AG04450 (cell line): ENCODE data around the gene KLHL30. TPM values are rescaled to one million over a fixed set of nuclear protein-coding genes. Genes with fewer than 3 reads are reported as not detected.

Experiments used
- CTCF ChIA-PET: fragments of 300-600, 350-600 bp; formaldehyde crosslinking; extraction: SDS; loops from one replicate; lab custom pipeline; 2022; ENCODE audit warnings: antibody characterized with exemption, inconsistent platforms; lab: Charles Lee
- POLR2A ChIA-PET: fragments of 350-600 bp; formaldehyde crosslinking; extraction: SDS; loops from one replicate; lab custom pipeline; 2021; ENCODE audit warnings: antibody characterized with exemption, inconsistent platforms; lab: Yijun Ruan, JAX
- DNase-seq: peaks from one replicate; pipeline ENCODE4 v3.0.0-alpha.2; 2011; ENCODE audit warnings: low read depth, low spot score
- H3K27ac ChIP-seq: one replicate; pipeline ENCODE4 v1.5.1; 2012; ENCODE audit warnings: low read depth, low read length, control low read depth
- H3K27me3 ChIP-seq: one replicate; pipeline ENCODE4 v1.6.0; 2012; ENCODE audit warnings: low read length; ENCODE audit not compliant: control insufficient read depth, insufficient read depth
- H3K4me3 ChIP-seq: 2 replicates; pipeline ENCODE4 v1.5.1; 2011; ENCODE audit warnings: mild to moderate bottlenecking, low read depth, low read length, control low read depth
- H3K9me3 ChIP-seq: 2 replicates; pipeline ENCODE4 v1.5.1; 2012; ENCODE audit warnings: low read length; ENCODE audit not compliant: control insufficient read depth, insufficient read depth
- CTCF ChIP-seq: IDR thresholded peaks from 2 replicates; pipeline ENCODE4 v1.5.1; 2011; ENCODE audit warnings: low read depth, low read length, control low read depth, inconsistent platforms
- polyA plus RNA-seq: library from polyadenylated mRNA; depleted of rRNA; stranded (reverse); fragments of >200 nt; gene quantifications from 2 replicates; pipeline ENCODE4 v1.2.3, GENCODE V29; 2011

KLHL30 gene
- polyA plus RNA-seq, 1 experiment: not detected

- TF ChIP-seq CTCF: no peak
- Histone ChIP-seq H3K9me3 (peaks cover 9% of the 10 kb centered on the region; the same call in 1 of the 2 replicates), H3K27ac (no peak within 1 kb of the TSS), H3K4me3 (no peak within 1 kb of the TSS), H3K27me3 (no peaks in the 10 kb centered on the region)
- ChIA-PET POLR2A (no interaction called here), CTCF (no interaction called here)
- DNase-seq: no peak
Observed at GRCh38 chr2:238100049-238100820, 38.2 kb upstream of the KLHL30 start, which contains the start of gene ESPNL. Gene ESPNL, plus strand, starts transcription at chr2:238100340. Its CDS starts 80 bp downstream, at chr2:238100420.

- no peak for TF ChIP-seq CTCF
- no peak overlapping the region for H3K4me3 ChIP-seq
- POLR2A ChIA-PET: no interaction called here
- no peak for DNase-seq
- peaks cover 9% of the 10 kb centered on the region; the same call in 1 of the 2 replicates for H3K9me3 ChIP-seq
- H3K27ac ChIP-seq: no peak overlapping the region
- CTCF ChIA-PET: interaction anchor here (1.3 kb wide), 1 partner anchor 163 kb away, joined by 6 read pairs; no protein-coding TSS in a partner anchor
- H3K27me3 ChIP-seq: no peaks in the 10 kb centered on the region
Observed at GRCh38 chr2:238100821-238101771, 37.4 kb upstream of the KLHL30 start.

- Histone ChIP-seq H3K27me3 (no peaks in the 10 kb centered on the region), H3K4me3 (no peak overlapping the region), H3K9me3 (peaks cover 9% of the 10 kb centered on the region; the same call in 1 of the 2 replicates), H3K27ac (no peak overlapping the region)
- TF ChIP-seq CTCF: no peak
- ChIA-PET CTCF (interaction anchor here (1.3 kb wide), 1 partner anchor 161 kb away, joined by 6 read pairs; no protein-coding TSS in a partner anchor), POLR2A (no interaction called here)
- DNase-seq: no peak
Observed at GRCh38 chr2:238101891-238102841, 36.3 kb upstream of the KLHL30 start.

- H3K27ac ChIP-seq: no peak overlapping the region
- H3K9me3 ChIP-seq: peaks cover 8% of the 10 kb centered on the region; the same call in 1 of the 2 replicates
- peaks cover 4% of the 10 kb centered on the region for H3K27me3 ChIP-seq
- POLR2A ChIA-PET: no interaction called here
- H3K4me3 ChIP-seq: no peak overlapping the region
- no peak for DNase-seq
- CTCF ChIA-PET: interaction anchor here (1.3 kb wide), 1 partner anchor 161 kb away, joined by 6 read pairs; no protein-coding TSS in a partner anchor
- no peak for TF ChIP-seq CTCF
Observed at GRCh38 chr2:238102865-238103264, 35.6 kb upstream of the KLHL30 start.
